Natural killer cell (primary cell): Measurements from ENCODE around the gene ZNF526. TPM values are rescaled to one million over a fixed set of nuclear protein-coding genes. Genes with fewer than 3 reads are reported as not detected.
A peak's percentile ranks its signal among the peaks of the same experiment; 100 is the strongest.

ENCODE experiments used
- ATAC-seq, 3 donors: fragments of 150-1000 bp in 2 of 3; fragments of 200-7000 bp in 1 of 3; cut with Tn5 transposase; 1 replicate in 1 of 3; 2 replicates in 2 of 3; pipeline ENCODE4 v1.10.0; 2021; ENCODE audit warnings: mild to moderate bottlenecking in 2 of 3, moderate library complexity in 2 of 3
- DNase-seq, 2 donors: peaks; one replicate each; pipeline versions ENCODE4 v3.0.0 to v3.0.0-alpha.2; 2013 to 2021; ENCODE audit warnings: mixed read lengths in 1 of 2
- H3K27ac ChIP-seq: one replicate; pipeline ENCODE4 v1.5.1; 2013; ENCODE audit warnings: mild to moderate bottlenecking, low read length
- H3K27me3 ChIP-seq: one replicate; pipeline ENCODE4 v1.6.1; 2013; ENCODE audit warnings: low read length; ENCODE audit not compliant: control insufficient read depth, insufficient read depth
- H3K36me3 ChIP-seq: one replicate; pipeline ENCODE4 v1.6.1; 2013; ENCODE audit warnings: low read length; ENCODE audit not compliant: control insufficient read depth, insufficient read depth
- H3K4me1 ChIP-seq: one replicate; pipeline ENCODE4 v1.6.1; 2013; ENCODE audit warnings: low read length; ENCODE audit not compliant: control insufficient read depth, insufficient read depth
- H3K4me3 ChIP-seq: one replicate; pipeline ENCODE4 v1.5.1; 2013; ENCODE audit warnings: low read length
- H3K9me3 ChIP-seq: one replicate; pipeline ENCODE4 v1.6.1; 2013; ENCODE audit warnings: low read length; ENCODE audit not compliant: control insufficient read depth, insufficient read depth
- H3K27ac Mint-ChIP-seq, 2 donors: one replicate each; pipeline ENCODE4 v1.8.0; 2022; ENCODE audit warnings: mild to moderate bottlenecking in 2 of 2, mixed read lengths in 2 of 2, moderate library complexity in 1 of 2
- H3K27me3 Mint-ChIP-seq, 2 donors: one replicate each; pipeline ENCODE4 v1.8.0; 2022; ENCODE audit warnings: low read depth in 2 of 2, mixed read lengths in 2 of 2
- H3K36me3 Mint-ChIP-seq: one replicate; pipeline ENCODE4 v1.8.0; 2022; ENCODE audit warnings: mixed read lengths
- H3K4me1 Mint-ChIP-seq, 2 donors: one replicate each; pipeline ENCODE4 v1.8.0; 2022; ENCODE audit warnings: mixed read lengths in 2 of 2
- H3K4me3 Mint-ChIP-seq: one replicate; pipeline ENCODE4 v1.8.0; 2022; ENCODE audit warnings: mild to moderate bottlenecking, moderate library complexity, mixed read lengths
- H3K9me3 Mint-ChIP-seq, 2 donors: one replicate each; pipeline ENCODE4 v1.8.0; 2022; ENCODE audit warnings: mixed read lengths in 2 of 2
- CTCF ChIP-seq: fragments of 200-600 bp; IDR thresholded peaks from one replicate; pipeline ENCODE4 v1.8.0; 2022; ENCODE audit warnings: antibody characterized with exemption
- WGBS: methylation state at CpG from one replicate; pipeline ENCODE4 v1.1.7; 2013; ENCODE audit warnings: missing lambda C conversion rate; ENCODE audit not compliant: insufficient coverage; 5-methylcytosine and 5-hydroxymethylcytosine counted together
- intact Hi-C: fragments of 100-400 bp; cut with micrococcal nuclease; formaldehyde crosslinking; loops from one replicate; pipeline ENCODE4 v1.14.2; 2022
- total RNA-seq, 4 donors: library from RNA; stranded (reverse); fragments of 120-200 nt in 1 of 4; gene quantifications; one replicate each; pipeline versions ENCODE4 v1.2.3 to v1.2.4, GENCODE V29; 2013 to 2022

Gene ZNF526
- total RNA-seq, 3 donors from 2014 or later (not counting 1 experiment from before 2014, with no cell fraction given): 8.8 to 10.6 (median 10.2) TPM

DNA sequence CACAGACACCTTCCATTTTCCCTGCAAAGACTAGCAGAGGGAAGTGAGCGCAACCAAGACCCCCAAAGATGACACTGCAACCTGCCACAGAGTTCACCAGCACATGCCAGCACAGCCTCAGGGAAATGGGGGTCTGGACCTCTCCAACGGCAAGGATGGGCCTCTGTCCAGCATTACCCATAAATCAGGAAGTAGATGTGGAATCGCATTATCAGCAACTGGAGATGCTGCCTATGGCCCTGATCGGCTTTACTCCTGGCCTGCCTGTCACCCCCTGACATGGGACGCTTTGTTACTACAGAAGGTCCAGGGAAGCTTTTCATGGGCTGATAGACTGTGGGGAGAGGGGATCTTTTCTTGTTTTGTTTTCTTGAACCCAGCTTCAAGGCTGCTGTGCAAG, 46.4 kb upstream of the ZNF526 start:
- intact Hi-C loops: no loop called here
- Histone ChIP-seq H3K36me3 (no peaks in the 10 kb centered on the region), H3K4me3 (no peak overlapping the region), H3K9me3 (no peaks in the 10 kb centered on the region), H3K27ac (no peak overlapping the region), H3K4me1 (peaks cover 18% of the 10 kb centered on the region), H3K27me3 (peaks cover 27% of the 10 kb centered on the region)
- 90% methylated on average over 5 of the region's 5 CpGs for whole genome bisulfite sequencing
- ATAC-seq (no peak), DNase-seq (no peak)
- Mint-ChIP-seq H3K4me3 (no peak overlapping the region), H3K27ac (no peak overlapping the region), H3K9me3 (no peaks in the 10 kb centered on the region), H3K4me1 (peaks cover 7 to 20% of the 10 kb centered on the region in 2 donors), H3K36me3 (no peaks in the 10 kb centered on the region), H3K27me3 (peaks cover 7 to 12% of the 10 kb centered on the region in 2 donors)
- TF ChIP-seq CTCF: no peak

DNA sequence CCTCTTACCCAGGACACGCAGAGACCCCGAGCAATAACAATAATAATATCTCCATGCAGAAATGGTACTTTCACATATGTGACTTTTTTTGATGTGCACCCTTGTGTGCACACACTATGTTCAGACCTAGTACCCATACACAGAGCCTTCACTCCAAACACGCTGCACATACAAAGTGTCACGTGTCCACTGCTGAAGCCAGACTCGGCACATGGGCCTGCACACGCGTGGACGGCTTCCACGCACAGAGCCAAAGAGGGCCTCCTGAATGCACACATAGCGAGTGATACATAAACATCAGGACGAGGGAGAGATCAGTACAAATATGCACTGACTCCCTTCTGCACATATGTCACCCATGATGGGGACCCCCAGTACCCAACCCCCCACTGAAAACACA, 45.9 kb upstream of the ZNF526 start:
- TF ChIP-seq CTCF: no peak
- WGBS: 94% methylated on average over 11 of the region's 11 CpGs
- Mint-ChIP-seq H3K36me3 (no peaks in the 10 kb centered on the region), H3K4me3 (no peak overlapping the region), H3K27me3 (peaks cover 7 to 12% of the 10 kb centered on the region in 2 donors), H3K9me3 (no peaks in the 10 kb centered on the region), H3K4me1 (peaks cover 7 to 17% of the 10 kb centered on the region in 2 donors), H3K27ac (no peak overlapping the region)
- Histone ChIP-seq H3K36me3 (no peaks in the 10 kb centered on the region), H3K27ac (no peak overlapping the region), H3K4me1 (peaks cover 18% of the 10 kb centered on the region), H3K4me3 (no peak overlapping the region), H3K27me3 (peaks cover 31% of the 10 kb centered on the region), H3K9me3 (no peaks in the 10 kb centered on the region)
- ATAC-seq (no peak), DNase-seq (no peak)
- intact Hi-C loops: no loop called here

DNA sequence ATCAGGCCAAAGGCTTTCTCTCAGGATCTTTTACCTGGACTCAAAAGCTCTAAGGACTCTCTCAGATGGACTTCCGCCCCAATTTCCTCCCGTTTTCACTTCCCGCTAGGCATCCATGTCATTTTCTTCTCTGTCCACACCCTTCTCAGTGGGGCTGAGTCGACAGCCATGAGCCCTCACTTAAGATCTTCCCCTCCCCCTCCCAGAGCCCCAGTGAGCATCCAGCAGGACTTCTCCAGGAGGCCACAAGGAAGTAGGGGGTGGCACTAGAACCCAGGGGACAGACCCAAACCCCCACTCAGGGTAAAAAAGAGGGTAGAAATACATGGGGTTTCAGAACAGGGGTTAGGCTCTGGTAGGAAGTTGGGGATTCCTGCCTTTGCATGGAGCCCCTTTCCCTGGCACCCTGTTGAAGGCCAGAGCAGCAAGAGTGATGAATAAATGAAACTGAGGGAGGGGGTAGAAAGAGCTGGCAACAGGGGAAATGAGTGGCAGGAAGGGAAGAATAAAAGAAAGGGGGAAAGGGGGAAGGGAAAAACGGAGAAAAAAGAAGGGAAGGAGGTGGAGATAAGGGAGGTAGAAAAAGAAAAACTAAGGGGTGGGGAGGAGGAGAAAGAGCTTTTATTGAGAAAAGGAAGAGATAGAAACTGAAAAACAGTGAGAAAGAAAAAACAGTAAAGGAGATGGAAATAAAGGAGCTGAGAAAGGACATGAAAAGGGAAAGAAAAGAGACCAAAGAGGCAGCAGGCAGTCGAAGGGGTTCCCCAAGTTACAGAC, 45.0 kb upstream of the ZNF526 start:
- Histone ChIP-seq H3K4me1 (peaks cover 18% of the 10 kb centered on the region), H3K4me3 (no peak overlapping the region), H3K27ac (no peak overlapping the region), H3K9me3 (no peaks in the 10 kb centered on the region), H3K36me3 (no peaks in the 10 kb centered on the region), H3K27me3 (peaks cover 36% of the 10 kb centered on the region)
- ATAC-seq: no peak
- DNase-seq: no peak
- intact Hi-C loops: loop anchor here (5.0 kb wide), 1 partner anchor 122 kb away; no protein-coding TSS in a partner anchor
- peaks cover 7 to 17% of the 10 kb centered on the region in 2 donors for H3K4me1 Mint-ChIP-seq
- no peaks in the 10 kb centered on the region for H3K36me3 Mint-ChIP-seq
- peak overlapping the region; percentile 97 for H3K4me3 Mint-ChIP-seq
- H3K27ac Mint-ChIP-seq: no peak overlapping the region
- H3K9me3 Mint-ChIP-seq: no peaks in the 10 kb centered on the region
- H3K27me3 Mint-ChIP-seq: peaks cover 7 to 12% of the 10 kb centered on the region in 2 donors
- no peak for TF ChIP-seq CTCF
- WGBS: 70% methylated on average over 6 of the region's 6 CpGs
